H9 (cell line): Measurements from ENCODE around the gene H2BK1. TPM values are rescaled to one million over a fixed set of nuclear protein-coding genes. Genes with fewer than 3 reads are reported as not detected.

Source experiments
- DNase-seq: peaks from one replicate; pipeline ENCODE4 v3.0.0-alpha.2; 2017
- H2AFZ ChIP-seq: one replicate; pipeline ENCODE4 v1.6.1; 2013; ENCODE audit warnings: mild to moderate bottlenecking, low read length, control low read depth, moderate library complexity
- H2AK5ac ChIP-seq: 2 replicates; pipeline ENCODE4 v1.6.1; 2013; ENCODE audit warnings: low read length, control low read depth, mixed read lengths; ENCODE audit not compliant: insufficient read length
- H2BK120ac ChIP-seq: one replicate; pipeline ENCODE4 v1.6.1; 2013; ENCODE audit warnings: low read depth, mild to moderate bottlenecking, low read length, control low read depth, inconsistent platforms; ENCODE audit not compliant: poor library complexity, severe bottlenecking
- H2BK12ac ChIP-seq: 2 replicates; pipeline ENCODE4 v1.6.1; 2013; ENCODE audit warnings: low read length, control low read depth, mixed read lengths, low read depth; ENCODE audit not compliant: insufficient read length
- H2BK15ac ChIP-seq: 2 replicates; pipeline ENCODE4 v1.6.1; 2013; ENCODE audit warnings: low read depth, low read length, control low read depth
- H2BK20ac ChIP-seq: one replicate; pipeline ENCODE4 v1.6.1; 2013; ENCODE audit warnings: low read depth, mild to moderate bottlenecking, low read length, control low read depth, inconsistent platforms; ENCODE audit not compliant: poor library complexity, severe bottlenecking
- H2BK5ac ChIP-seq: 2 replicates; pipeline ENCODE4 v1.6.1; 2013; ENCODE audit warnings: low read length, control low read depth, mixed read lengths; ENCODE audit not compliant: insufficient read length
- H3K14ac ChIP-seq: 2 replicates; pipeline ENCODE4 v1.6.1; 2013; ENCODE audit warnings: low read length, control low read depth; ENCODE audit not compliant: insufficient read depth
- H3K18ac ChIP-seq: 2 replicates; pipeline ENCODE4 v1.6.1; 2013; ENCODE audit warnings: low read depth, mild to moderate bottlenecking, mixed read lengths, low read length, control low read depth; ENCODE audit not compliant: insufficient read length
- H3K23ac ChIP-seq: 2 replicates; pipeline ENCODE4 v1.6.1; 2013; ENCODE audit warnings: low read length, control low read depth, mixed read lengths, low read depth; ENCODE audit not compliant: insufficient read length
- H3K23me2 ChIP-seq: 2 replicates; pipeline ENCODE4 v1.6.1; 2013; ENCODE audit warnings: low read depth, mild to moderate bottlenecking, mixed read lengths, low read length, control low read depth; ENCODE audit not compliant: insufficient read length, poor library complexity, severe bottlenecking
- H3K27ac ChIP-seq: 2 replicates; pipeline ENCODE4 v1.5.1; 2013; ENCODE audit warnings: low read length, control low read depth, mixed read lengths, low read depth; ENCODE audit not compliant: insufficient read length
- H3K27me3 ChIP-seq: 2 replicates; pipeline ENCODE4 v1.6.1; 2013; ENCODE audit warnings: low read length, control low read depth, inconsistent platforms; ENCODE audit not compliant: insufficient read depth
- H3K4ac ChIP-seq: 2 replicates; pipeline ENCODE4 v1.6.1; 2013; ENCODE audit warnings: low read depth, mild to moderate bottlenecking, control low read depth, inconsistent platforms, low read length, moderate library complexity
- H3K4me1 ChIP-seq: 2 replicates; pipeline ENCODE4 v1.6.1; 2013; ENCODE audit warnings: low read length, control low read depth, inconsistent platforms; ENCODE audit not compliant: insufficient read depth
- H3K4me2 ChIP-seq: 2 replicates; pipeline ENCODE4 v1.6.1; 2013; ENCODE audit warnings: low read length, control low read depth, mixed read lengths; ENCODE audit not compliant: insufficient read length, insufficient read depth
- H3K56ac ChIP-seq: 2 replicates; pipeline ENCODE4 v1.6.1; 2013; ENCODE audit warnings: low read depth, mild to moderate bottlenecking, mixed read lengths, low read length, control low read depth; ENCODE audit not compliant: insufficient read length
- H3K79me1 ChIP-seq: 2 replicates; pipeline ENCODE4 v1.6.1; 2013; ENCODE audit warnings: low read depth, mild to moderate bottlenecking, moderate library complexity, low read length, control low read depth, inconsistent platforms; ENCODE audit not compliant: insufficient read depth, poor library complexity, severe bottlenecking
- H3K79me2 ChIP-seq: 2 replicates; pipeline ENCODE4 v1.6.1; 2013; ENCODE audit warnings: low read length, control low read depth, inconsistent platforms; ENCODE audit not compliant: insufficient read depth
- H3K9ac ChIP-seq: 2 replicates; pipeline ENCODE4 v1.6.1; 2013; ENCODE audit warnings: low read length, control low read depth, mixed read lengths; ENCODE audit not compliant: insufficient read length; ENCODE audit errors: extremely low read depth
- H3K9me3 ChIP-seq: one replicate; pipeline ENCODE4 v1.6.1; 2013; ENCODE audit warnings: low read depth, low read length, inconsistent platforms; ENCODE audit not compliant: control insufficient read depth
- H3T11ph ChIP-seq: one replicate; pipeline ENCODE4 v1.6.1; 2013; ENCODE audit warnings: mild to moderate bottlenecking, low read length, control low read depth, inconsistent platforms
- H4K20me1 ChIP-seq: one replicate; pipeline ENCODE4 v1.6.1; 2013; ENCODE audit not compliant: control insufficient read depth, insufficient read length, insufficient read depth
- H4K5ac ChIP-seq: 2 replicates; pipeline ENCODE4 v1.6.1; 2013; ENCODE audit warnings: low read depth, mild to moderate bottlenecking, mixed read lengths, low read length, control low read depth; ENCODE audit not compliant: insufficient read length
- H4K8ac ChIP-seq: replicated peaks from 2 replicates; pipeline ENCODE4 v1.6.1; 2013; ENCODE audit warnings: low read length, control low read depth, mixed read lengths, low read depth; ENCODE audit not compliant: insufficient read length
- H4K91ac ChIP-seq: 2 replicates; pipeline ENCODE4 v1.6.1; 2013; ENCODE audit warnings: low read depth, mild to moderate bottlenecking, moderate library complexity, mixed read lengths, low read length, control low read depth; ENCODE audit not compliant: insufficient read length
- H3K27ac Mint-ChIP-seq, 3 experiments: 2 replicates in 2 of 3; 3 replicates in 1 of 3; pipeline ENCODE4 v1.8.0; 2020 to 2021; ENCODE audit warnings: mixed read lengths in 3 of 3, mild to moderate bottlenecking in 1 of 3, moderate library complexity in 1 of 3
- H3K27me3 Mint-ChIP-seq: 2 replicates; pipeline ENCODE4 v1.8.0; 2021; ENCODE audit warnings: low read depth, mild to moderate bottlenecking, moderate library complexity, mixed read lengths
- H3K36me3 Mint-ChIP-seq, 3 experiments: 2 replicates in 2 of 3; 3 replicates in 1 of 3; pipeline ENCODE4 v1.8.0; 2020 to 2021; ENCODE audit warnings: low read depth in 3 of 3, mixed read lengths in 3 of 3; ENCODE audit not compliant: insufficient read depth in 1 of 3
- H3K4me1 Mint-ChIP-seq, 2 experiments: 2 replicates each; pipeline ENCODE4 v1.8.0; 2020; ENCODE audit warnings: mixed read lengths in 2 of 2
- H3K4me3 Mint-ChIP-seq, 2 experiments: 2 replicates in 1 of 2; 3 replicates in 1 of 2; pipeline ENCODE4 v1.8.0; 2020 to 2021; ENCODE audit warnings: mild to moderate bottlenecking in 2 of 2, mixed read lengths in 2 of 2, moderate library complexity in 1 of 2
- H3K9me3 Mint-ChIP-seq, 2 experiments: 2 replicates in 1 of 2; 3 replicates in 1 of 2; pipeline ENCODE4 v1.8.0; 2020; ENCODE audit warnings: mild to moderate bottlenecking in 2 of 2, mixed read lengths in 2 of 2, moderate library complexity in 1 of 2
- WGBS: extraction: QIAGEN DNeasy Blood & Tissue Kit; methylation state at CpG from one replicate; pipeline ENCODE4 v1.1.7; 2013; ENCODE audit warnings: missing lambda C conversion rate, low lambda C conversion rate, mixed read lengths; ENCODE audit not compliant: insufficient read length; ENCODE audit errors: extremely low coverage; 5-methylcytosine and 5-hydroxymethylcytosine counted together
- total RNA-seq: library from RNA; stranded (reverse); gene quantifications from 2 replicates; pipeline ENCODE4 v1.2.1, GENCODE V29; 2021
- TF ChIP-seq, protein P1 (sequence below): fragments of 200-600 bp; sonication (generic); conservative IDR thresholded peaks from 3 replicates; pipeline ENCODE4 v1.8.0; 2021; ENCODE audit warnings: antibody characterized with exemption, mild to moderate bottlenecking

H2BK1 gene
- total RNA-seq, 1 experiment from 2014 or later: not detected

DNA sequence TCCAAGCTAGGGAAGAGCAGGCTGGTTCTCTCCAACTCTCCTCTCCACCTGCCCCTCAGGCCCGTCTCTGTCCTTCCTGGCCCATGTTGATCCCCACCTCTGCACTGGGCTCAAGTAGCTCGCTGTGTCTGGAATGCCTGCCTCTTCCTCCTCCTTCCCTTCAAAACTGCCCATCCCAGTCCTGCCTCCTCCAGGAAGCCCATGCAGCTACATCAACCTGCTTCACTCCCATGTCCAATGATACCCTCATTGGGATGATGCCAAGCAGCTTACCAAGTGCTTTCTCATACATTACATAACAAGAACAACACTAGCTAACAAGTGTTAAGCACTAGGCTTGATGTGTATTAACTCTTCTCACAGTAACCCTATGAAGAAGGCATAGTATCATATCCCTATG, 31.5 kb downstream of the H2BK1 start:
- Histone ChIP-seq H3K4ac (no peak overlapping the region), H3K9ac (no peak overlapping the region), H3K79me1 (no peaks in the 10 kb centered on the region), H2AFZ (no peak overlapping the region), H3K4me1 (no peaks in the 10 kb centered on the region), H3K27ac (no peak overlapping the region), H3K4me2 (no peak overlapping the region), H3K23ac (no peak overlapping the region), H2BK20ac (no peak overlapping the region), H4K20me1 (no peaks in the 10 kb centered on the region), H4K91ac (no peak overlapping the region), H2BK5ac (no peak overlapping the region), H3T11ph (no peak overlapping the region), H3K27me3 (no peaks in the 10 kb centered on the region), H4K8ac (no peak overlapping the region), H3K79me2 (no peaks in the 10 kb centered on the region), H2AK5ac (no peak overlapping the region), H3K56ac (no peak overlapping the region), H2BK15ac (no peak overlapping the region), H3K23me2 (no peaks in the 10 kb centered on the region), H3K9me3 (no peaks in the 10 kb centered on the region), H3K18ac (no peak overlapping the region), H2BK120ac (no peak overlapping the region), H4K5ac (no peak overlapping the region), H2BK12ac (no peak overlapping the region), H3K14ac (no peak overlapping the region)
- H3K9me3 Mint-ChIP-seq: peaks cover 5 to 9% of the 10 kb centered on the region in 2 experiments; a peak in 4 of 5 replicates
- no peak for DNase-seq
- peaks cover 0 to 3% (median 0%) of the 10 kb centered on the region in 3 experiments; a peak in 2 of 7 replicates for H3K36me3 Mint-ChIP-seq
- no peak overlapping the region for H3K4me3 Mint-ChIP-seq
- H3K27ac Mint-ChIP-seq: no peak overlapping the region
- H3K4me1 Mint-ChIP-seq: peaks cover 3 to 8% of the 10 kb centered on the region in 2 experiments; a peak in 3 of 4 replicates
- TF ChIP-seq, protein P1, sequence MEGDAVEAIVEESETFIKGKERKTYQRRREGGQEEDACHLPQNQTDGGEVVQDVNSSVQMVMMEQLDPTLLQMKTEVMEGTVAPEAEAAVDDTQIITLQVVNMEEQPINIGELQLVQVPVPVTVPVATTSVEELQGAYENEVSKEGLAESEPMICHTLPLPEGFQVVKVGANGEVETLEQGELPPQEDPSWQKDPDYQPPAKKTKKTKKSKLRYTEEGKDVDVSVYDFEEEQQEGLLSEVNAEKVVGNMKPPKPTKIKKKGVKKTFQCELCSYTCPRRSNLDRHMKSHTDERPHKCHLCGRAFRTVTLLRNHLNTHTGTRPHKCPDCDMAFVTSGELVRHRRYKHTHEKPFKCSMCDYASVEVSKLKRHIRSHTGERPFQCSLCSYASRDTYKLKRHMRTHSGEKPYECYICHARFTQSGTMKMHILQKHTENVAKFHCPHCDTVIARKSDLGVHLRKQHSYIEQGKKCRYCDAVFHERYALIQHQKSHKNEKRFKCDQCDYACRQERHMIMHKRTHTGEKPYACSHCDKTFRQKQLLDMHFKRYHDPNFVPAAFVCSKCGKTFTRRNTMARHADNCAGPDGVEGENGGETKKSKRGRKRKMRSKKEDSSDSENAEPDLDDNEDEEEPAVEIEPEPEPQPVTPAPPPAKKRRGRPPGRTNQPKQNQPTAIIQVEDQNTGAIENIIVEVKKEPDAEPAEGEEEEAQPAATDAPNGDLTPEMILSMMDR: no peak
- WGBS: no CpG with 5 or more reads among the region's 2 CpGs
- H3K27me3 Mint-ChIP-seq: peaks cover 72% of the 10 kb centered on the region
